Suprapubic skin (tissue), 4 donors: ENCODE measurements around the gene PARD3B. TPM values are rescaled to one million over a fixed set of nuclear protein-coding genes. Genes with fewer than 3 reads are reported as not detected.

Source experiments
- DNase-seq, 2 donors: peaks; one replicate each; pipeline ENCODE4 v3.0.0-alpha.2; 2019; ENCODE audit warnings: low spot score in 2 of 2
- H3K27ac ChIP-seq: fragments of 200-600 bp; sonication (generic); one replicate; pipeline ENCODE4 v1.5.1; 2019
- H3K27me3 ChIP-seq: fragments of 200-600 bp; sonication (generic); one replicate; pipeline ENCODE4 v1.5.1; 2019
- H3K36me3 ChIP-seq: fragments of 200-600 bp; sonication (generic); one replicate; pipeline ENCODE4 v1.5.1; 2019
- H3K4me1 ChIP-seq: fragments of 200-600 bp; sonication (generic); one replicate; pipeline ENCODE4 v1.5.1; 2019
- H3K4me3 ChIP-seq: fragments of 200-600 bp; sonication (generic); one replicate; pipeline ENCODE4 v1.5.1; 2019; ENCODE audit warnings: mild to moderate bottlenecking
- H3K9me3 ChIP-seq: fragments of 200-600 bp; sonication (generic); one replicate; pipeline ENCODE4 v1.5.1; 2019
- EP300 ChIP-seq: sonication (generic); formaldehyde crosslinking; IDR thresholded peaks from one replicate; pipeline ENCODE4 v1.6.1; 2017; ENCODE audit warnings: antibody characterized with exemption
- POLR2A ChIP-seq, 2 donors: fragments of 450-650 bp; IDR thresholded peaks; one replicate each; pipeline ENCODE4 v1.6.1; 2017; ENCODE audit warnings: antibody characterized with exemption in 2 of 2, mild to moderate bottlenecking in 2 of 2, moderate library complexity in 2 of 2
- POLR2AphosphoS5 ChIP-seq, 3 donors: sonication (generic); formaldehyde crosslinking; IDR thresholded peaks; one replicate each; pipeline ENCODE4 v1.6.1; 2017; ENCODE audit warnings: antibody characterized with exemption in 3 of 3
- WGBS: methylation state at CpG from one replicate; pipeline ENCODE4 v1.1.5; 2018; 5-methylcytosine and 5-hydroxymethylcytosine counted together
- total RNA-seq, 4 donors: library from RNA; depleted of rRNA; stranded (reverse); fragments of >200 nt; gene quantifications; one replicate each; pipeline ENCODE4 v1.1.0, GENCODE V29; 2016
- TF ChIP-seq, protein P1 (sequence below), 2 donors: fragments of 200-600 bp in 1 of 2; fragments of 450-650 bp in 1 of 2; sonication (generic) in 1 of 2; IDR thresholded peaks; one replicate each; pipeline ENCODE4 v1.5.1; 2016 to 2019; ENCODE audit warnings: antibody characterized with exemption in 2 of 2, mild to moderate bottlenecking in 1 of 2, moderate library complexity in 1 of 2

The PARD3B gene
- total RNA-seq, 4 donors from 2014 or later, result 12.5 to 18.9 (median 15.5) TPM

DNA sequence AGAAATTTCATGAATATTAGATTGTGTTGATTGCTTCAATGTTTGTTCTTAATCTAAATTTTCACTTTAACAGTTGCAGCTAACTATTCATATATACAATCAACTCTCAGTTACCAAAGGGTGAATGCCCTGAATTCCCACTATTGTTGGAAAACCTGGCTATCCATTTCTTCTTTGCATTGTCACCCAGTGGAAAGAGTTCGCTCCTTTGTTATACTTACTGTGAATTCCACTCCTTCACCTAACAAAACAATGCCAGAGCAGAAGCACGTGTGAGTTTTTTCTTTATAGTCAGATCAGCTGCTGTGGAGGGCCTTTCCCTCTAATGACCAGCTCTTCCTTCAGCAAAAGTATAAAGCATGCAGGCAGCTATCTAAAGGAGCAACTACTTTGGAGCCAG is 727.9 kb downstream of the PARD3B start:
- 59% methylated on average over 2 of the region's 2 CpGs for WGBS
- H3K4me1 ChIP-seq, result no peaks in the 10 kb centered on the region
- TF ChIP-seq EP300, result no peak
- TF ChIP-seq POLR2AphosphoS5 (IDR thresholded peaks at IDR 0.05), result no peak
- TF ChIP-seq, protein P1, sequence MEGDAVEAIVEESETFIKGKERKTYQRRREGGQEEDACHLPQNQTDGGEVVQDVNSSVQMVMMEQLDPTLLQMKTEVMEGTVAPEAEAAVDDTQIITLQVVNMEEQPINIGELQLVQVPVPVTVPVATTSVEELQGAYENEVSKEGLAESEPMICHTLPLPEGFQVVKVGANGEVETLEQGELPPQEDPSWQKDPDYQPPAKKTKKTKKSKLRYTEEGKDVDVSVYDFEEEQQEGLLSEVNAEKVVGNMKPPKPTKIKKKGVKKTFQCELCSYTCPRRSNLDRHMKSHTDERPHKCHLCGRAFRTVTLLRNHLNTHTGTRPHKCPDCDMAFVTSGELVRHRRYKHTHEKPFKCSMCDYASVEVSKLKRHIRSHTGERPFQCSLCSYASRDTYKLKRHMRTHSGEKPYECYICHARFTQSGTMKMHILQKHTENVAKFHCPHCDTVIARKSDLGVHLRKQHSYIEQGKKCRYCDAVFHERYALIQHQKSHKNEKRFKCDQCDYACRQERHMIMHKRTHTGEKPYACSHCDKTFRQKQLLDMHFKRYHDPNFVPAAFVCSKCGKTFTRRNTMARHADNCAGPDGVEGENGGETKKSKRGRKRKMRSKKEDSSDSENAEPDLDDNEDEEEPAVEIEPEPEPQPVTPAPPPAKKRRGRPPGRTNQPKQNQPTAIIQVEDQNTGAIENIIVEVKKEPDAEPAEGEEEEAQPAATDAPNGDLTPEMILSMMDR (IDR thresholded peaks at IDR 0.05), result no peak
- TF ChIP-seq POLR2A (IDR thresholded peaks at IDR 0.05), result no peak
- H3K27me3 ChIP-seq, result no peaks in the 10 kb centered on the region
- DNase-seq, result no peak
- H3K36me3 ChIP-seq, result no peaks in the 10 kb centered on the region
- no peak overlapping the region for H3K4me3 ChIP-seq
- no peak overlapping the region for H3K27ac ChIP-seq
- no peaks in the 10 kb centered on the region for H3K9me3 ChIP-seq

GRCh38 chr2:205273627-205274026 is 728.4 kb downstream of the PARD3B start:
- H3K27ac ChIP-seq, result no peak overlapping the region
- no peaks in the 10 kb centered on the region for H3K27me3 ChIP-seq
- H3K4me3 ChIP-seq, result no peak overlapping the region
- no peaks in the 10 kb centered on the region for H3K9me3 ChIP-seq
- 95% methylated on average over 3 of the region's 3 CpGs for WGBS
- no peak for DNase-seq
- TF ChIP-seq EP300 (no peak), POLR2AphosphoS5 (IDR thresholded peaks at IDR 0.05) (no peak)
- TF ChIP-seq, protein P1 (IDR thresholded peaks at IDR 0.05), result no peak
- H3K4me1 ChIP-seq, result no peaks in the 10 kb centered on the region
- no peaks in the 10 kb centered on the region for H3K36me3 ChIP-seq

- Histone ChIP-seq H3K4me1 (no peaks in the 10 kb centered on the region), H3K36me3 (no peaks in the 10 kb centered on the region), H3K27me3 (no peaks in the 10 kb centered on the region), H3K4me3 (no peak overlapping the region), H3K9me3 (no peaks in the 10 kb centered on the region), H3K27ac (no peak overlapping the region)
- no peak for TF ChIP-seq POLR2AphosphoS5 (IDR thresholded peaks at IDR 0.05)
- TF ChIP-seq EP300, result no peak
- TF ChIP-seq, protein P1 (IDR thresholded peaks at IDR 0.05), result no peak
- no peak for TF ChIP-seq POLR2A (IDR thresholded peaks at IDR 0.05)
- no peak for DNase-seq
- WGBS, result 81% methylated on average over 3 of the region's 3 CpGs
Observed at GRCh38 chr2:205274801-205275200, 729.5 kb downstream of the PARD3B start.

- no peaks in the 10 kb centered on the region for H3K9me3 ChIP-seq
- no peaks in the 10 kb centered on the region for H3K27me3 ChIP-seq
- no peaks in the 10 kb centered on the region for H3K4me1 ChIP-seq
- H3K27ac ChIP-seq, result no peak overlapping the region
- 81% methylated on average over 11 of the region's 11 CpGs for WGBS
- no peaks in the 10 kb centered on the region for H3K36me3 ChIP-seq
- no peak for TF ChIP-seq EP300
- no peak for TF ChIP-seq POLR2A (IDR thresholded peaks at IDR 0.05)
- TF ChIP-seq, protein P1 (IDR thresholded peaks at IDR 0.05), result no peak
- TF ChIP-seq POLR2AphosphoS5 (IDR thresholded peaks at IDR 0.05), result no peak
- DNase-seq, result no peak
- H3K4me3 ChIP-seq, result no peak overlapping the region
Observed at GRCh38 chr2:205276116-205276777, 731.0 kb downstream of the PARD3B start.

GRCh38 chr2:205280596-205281236 is 735.4 kb downstream of the PARD3B start:
- 68% methylated on average over 5 of the region's 5 CpGs for WGBS
- no peak for DNase-seq
- no peak overlapping the region for H3K27ac ChIP-seq
- H3K4me3 ChIP-seq, result no peak overlapping the region
- H3K27me3 ChIP-seq, result no peaks in the 10 kb centered on the region
- H3K9me3 ChIP-seq, result no peaks in the 10 kb centered on the region
- no peak for TF ChIP-seq POLR2AphosphoS5 (IDR thresholded peaks at IDR 0.05)
- H3K4me1 ChIP-seq, result no peaks in the 10 kb centered on the region
- no peaks in the 10 kb centered on the region for H3K36me3 ChIP-seq
